ENCODE data around the gene MASP2. TPM values are rescaled to one million over a fixed set of nuclear protein-coding genes. Genes with fewer than 3 reads are reported as not detected.
A peak's percentile ranks its signal among the peaks of the same experiment; 100 is the strongest.

MASP2 gene
- polyA plus RNA-seq, 1 of the 3 experiments (the other 2 are of a cell fraction), result not detected

DNA sequence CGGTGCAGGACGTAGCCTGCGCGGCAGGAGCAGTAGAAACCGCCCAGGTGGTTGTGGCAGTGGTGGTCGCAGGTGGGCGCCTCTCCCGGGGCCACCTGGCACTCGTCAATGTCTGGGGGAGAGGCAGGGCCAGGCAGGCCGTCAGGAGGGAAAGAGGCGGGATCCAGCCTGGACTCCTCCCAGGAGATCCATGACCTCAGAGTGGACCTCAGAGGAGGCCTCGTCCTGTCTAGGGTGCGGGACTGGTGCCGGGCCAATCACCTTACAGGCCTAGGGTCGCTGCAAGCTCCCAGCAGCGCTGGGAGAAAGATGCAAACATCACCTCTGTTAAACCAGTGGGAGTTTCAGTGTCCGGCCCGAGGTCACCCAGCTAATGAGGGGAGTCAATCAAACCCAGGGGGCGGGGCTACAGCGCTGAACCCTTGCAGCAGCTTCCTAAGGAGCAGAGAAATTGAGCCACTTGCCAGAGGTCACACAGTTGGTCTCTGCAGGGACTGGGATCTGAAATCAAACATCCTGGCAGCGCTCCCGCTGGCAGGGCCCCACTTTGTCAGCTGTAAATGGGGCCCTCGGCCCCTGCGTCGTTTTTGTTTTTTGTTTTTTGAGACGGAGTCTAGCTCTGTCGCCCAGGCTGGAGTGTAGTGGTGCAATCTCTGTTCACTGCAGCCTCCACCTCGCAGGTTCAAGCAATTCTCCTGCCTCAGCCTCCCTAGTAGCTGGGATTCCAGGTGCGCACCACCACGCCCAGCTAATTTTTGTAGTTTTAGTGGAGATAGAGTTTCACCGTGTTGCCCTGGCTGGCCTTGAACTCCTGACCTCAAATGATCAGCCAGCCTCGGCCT, 1.4 kb downstream of the MASP2 start:
- Histone ChIP-seq H3K9me2 (no peaks in the 10 kb centered on the region), H3K79me2 (ENCODE audit: insufficient read depth) (no peaks in the 10 kb centered on the region), H4K20me1 (ENCODE audit: insufficient read depth) (no peaks in the 10 kb centered on the region), H3K27me3 (ENCODE audit: insufficient read depth) (no peaks in the 10 kb centered on the region), H3K36me3 (replicated peaks in 1 of 2; ENCODE audit: control insufficient read depth in 1 of 2, insufficient read depth in 2 of 2, low read length in 1 of 2) (no peaks in the 10 kb centered on the region), H3K4me3 (ENCODE audit: low read depth in 2 of 2, low read length in 1 of 2) (no peak overlapping the region), H3F3A (replicated peaks; ENCODE audit: insufficient read depth) (no peaks in the 10 kb centered on the region), H3K27ac (ENCODE audit: low read depth in 2 of 2, low read length in 1 of 2) (no peak overlapping the region), H3K4me2 (no peak overlapping the region), H3K4me1 (ENCODE audit: control insufficient read depth in 1 of 2, insufficient read depth in 2 of 2, low read depth in 1 of 2, low read length in 1 of 2) (no peaks in the 10 kb centered on the region), H2AFZ (ENCODE audit: low read depth) (no peak overlapping the region), H3K9me3 (no peaks in the 10 kb centered on the region), H3K9ac (no peak overlapping the region)
- TF ChIP-seq FOXM1 (IDR thresholded peaks at IDR 0.05; ENCODE audit: low read depth), result no peak
- TF ChIP-seq PBX3 (IDR thresholded peaks at IDR 0.05), result peak; percentile 56
- CTCF ChIA-PET, result interaction anchor here (10.0 kb wide), 1 partner anchor 7 kb away, joined by 118 read pairs; no protein-coding TSS in a partner anchor
- 82% methylated on average over 16 of the region's 32 CpGs for WGBS (ENCODE audit: low lambda C conversion rate)
- DNase-seq, result peak; percentile 55
- POLR2A ChIA-PET, result interaction anchor here (0.6 kb wide), 1 partner anchor 41 kb away, joined by 4 read pairs; no protein-coding TSS in a partner anchor

GRCh38 chr1:11044849-11045427, 2.1 kb downstream of the MASP2 start:
- CTCF ChIA-PET, result no interaction called here
- H3K79me2 ChIP-seq (ENCODE audit: insufficient read depth), result no peaks in the 10 kb centered on the region
- POLR2A ChIA-PET, result interaction anchor here (0.6 kb wide), 1 partner anchor 41 kb away, joined by 4 read pairs; no protein-coding TSS in a partner anchor

More at GRCh38 chr1:11044849-11045427, 2.1 kb downstream of the MASP2 start:
- Histone ChIP-seq H3K27ac (ENCODE audit: low read depth in 2 of 2, low read length in 1 of 2) (no peak overlapping the region), H3K4me1 (ENCODE audit: control insufficient read depth in 1 of 2, insufficient read depth in 2 of 2, low read depth in 1 of 2, low read length in 1 of 2) (no peaks in the 10 kb centered on the region), H3K9me3 (no peaks in the 10 kb centered on the region), H3F3A (replicated peaks; ENCODE audit: insufficient read depth) (no peaks in the 10 kb centered on the region), H4K20me1 (ENCODE audit: insufficient read depth) (no peaks in the 10 kb centered on the region), H3K9me2 (no peaks in the 10 kb centered on the region), H3K27me3 (ENCODE audit: insufficient read depth) (no peaks in the 10 kb centered on the region), H3K4me3 (ENCODE audit: low read depth in 2 of 2, low read length in 1 of 2) (no peak overlapping the region), H3K4me2 (no peak overlapping the region), H2AFZ (ENCODE audit: low read depth) (no peak overlapping the region), H3K36me3 (replicated peaks in 1 of 2; ENCODE audit: control insufficient read depth in 1 of 2, insufficient read depth in 2 of 2, low read length in 1 of 2) (no peaks in the 10 kb centered on the region), H3K9ac (no peak overlapping the region)
- no peak for DNase-seq
- WGBS (ENCODE audit: low lambda C conversion rate), result 60% methylated on average over 8 of the region's 16 CpGs
- TF ChIP-seq RXRA (IDR thresholded peaks at IDR 0.05; ENCODE audit: borderline replicate concordance, low read depth) (no peak), FOXM1 (IDR thresholded peaks at IDR 0.05; ENCODE audit: low read depth) (no peak), POLR2AphosphoS5 (IDR thresholded peaks at IDR 0.05; ENCODE audit: low read depth, low read length) (no peak), CHD2 (IDR thresholded peaks at IDR 0.05; ENCODE audit: low read length, partially characterized antibody) (no peak), RFX5 (IDR thresholded peaks at IDR 0.05; ENCODE audit: low read length) (no peak), TCF12 (IDR thresholded peaks at IDR 0.05) (no peak), RAD21 (IDR thresholded peaks at IDR 0.05; ENCODE audit: low read length) (no peak), GABPA (IDR thresholded peaks at IDR 0.05; ENCODE audit: low read depth) (no peak), CTCF (IDR thresholded peaks at IDR 0.05) (no peak), EZH2phosphoT487 (IDR thresholded peaks at IDR 0.05; ENCODE audit: borderline replicate concordance, low read depth) (no peak), EP300 (IDR thresholded peaks at IDR 0.05; ENCODE audit: borderline replicate concordance in 1 of 2, low read depth in 1 of 2, low read length in 1 of 2) (no peak), FOXJ3 (CRISPR knock-in tag; IDR thresholded peaks at IDR 0.05) (no peak), NFIC (IDR thresholded peaks at IDR 0.05; ENCODE audit: borderline replicate concordance) (no peak), YY1 (IDR thresholded peaks at IDR 0.05; ENCODE audit: low read depth) (no peak), GATA2 (CRISPR knock-in tag; IDR thresholded peaks at IDR 0.05) (no peak)
- TF ChIP-seq, protein P1, sequence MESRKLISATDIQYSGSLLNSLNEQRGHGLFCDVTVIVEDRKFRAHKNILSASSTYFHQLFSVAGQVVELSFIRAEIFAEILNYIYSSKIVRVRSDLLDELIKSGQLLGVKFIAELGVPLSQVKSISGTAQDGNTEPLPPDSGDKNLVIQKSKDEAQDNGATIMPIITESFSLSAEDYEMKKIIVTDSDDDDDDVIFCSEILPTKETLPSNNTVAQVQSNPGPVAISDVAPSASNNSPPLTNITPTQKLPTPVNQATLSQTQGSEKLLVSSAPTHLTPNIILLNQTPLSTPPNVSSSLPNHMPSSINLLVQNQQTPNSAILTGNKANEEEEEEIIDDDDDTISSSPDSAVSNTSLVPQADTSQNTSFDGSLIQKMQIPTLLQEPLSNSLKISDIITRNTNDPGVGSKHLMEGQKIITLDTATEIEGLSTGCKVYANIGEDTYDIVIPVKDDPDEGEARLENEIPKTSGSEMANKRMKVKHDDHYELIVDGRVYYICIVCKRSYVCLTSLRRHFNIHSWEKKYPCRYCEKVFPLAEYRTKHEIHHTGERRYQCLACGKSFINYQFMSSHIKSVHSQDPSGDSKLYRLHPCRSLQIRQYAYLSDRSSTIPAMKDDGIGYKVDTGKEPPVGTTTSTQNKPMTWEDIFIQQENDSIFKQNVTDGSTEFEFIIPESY (IDR thresholded peaks at IDR 0.05; ENCODE audit: borderline replicate concordance, low read depth), result no peak
- TF ChIP-seq, protein P2, sequence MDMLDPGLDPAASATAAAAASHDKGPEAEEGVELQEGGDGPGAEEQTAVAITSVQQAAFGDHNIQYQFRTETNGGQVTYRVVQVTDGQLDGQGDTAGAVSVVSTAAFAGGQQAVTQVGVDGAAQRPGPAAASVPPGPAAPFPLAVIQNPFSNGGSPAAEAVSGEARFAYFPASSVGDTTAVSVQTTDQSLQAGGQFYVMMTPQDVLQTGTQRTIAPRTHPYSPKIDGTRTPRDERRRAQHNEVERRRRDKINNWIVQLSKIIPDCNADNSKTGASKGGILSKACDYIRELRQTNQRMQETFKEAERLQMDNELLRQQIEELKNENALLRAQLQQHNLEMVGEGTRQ (IDR thresholded peaks at IDR 0.05; ENCODE audit: borderline replicate concordance, low read depth, low read length), result no peak
- TF ChIP-seq, protein P3, sequence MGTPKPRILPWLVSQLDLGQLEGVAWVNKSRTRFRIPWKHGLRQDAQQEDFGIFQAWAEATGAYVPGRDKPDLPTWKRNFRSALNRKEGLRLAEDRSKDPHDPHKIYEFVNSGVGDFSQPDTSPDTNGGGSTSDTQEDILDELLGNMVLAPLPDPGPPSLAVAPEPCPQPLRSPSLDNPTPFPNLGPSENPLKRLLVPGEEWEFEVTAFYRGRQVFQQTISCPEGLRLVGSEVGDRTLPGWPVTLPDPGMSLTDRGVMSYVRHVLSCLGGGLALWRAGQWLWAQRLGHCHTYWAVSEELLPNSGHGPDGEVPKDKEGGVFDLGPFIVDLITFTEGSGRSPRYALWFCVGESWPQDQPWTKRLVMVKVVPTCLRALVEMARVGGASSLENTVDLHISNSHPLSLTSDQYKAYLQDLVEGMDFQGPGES (IDR thresholded peaks at IDR 0.05; ENCODE audit: low read depth, low read length), result no peak

All from SK-N-SH (cell line).